ENCODE results near the gene TRPM4.
A peak's percentile ranks its signal among the peaks of the same experiment; 100 is the strongest.

TRPM4 gene

GRCh38 chr19:49127674-49128544 is 29.7 kb upstream of the TRPM4 start:
- H3K36me3 ChIP-seq (ENCODE audit: low read depth), result no peaks in the 10 kb centered on the region
- peak; percentile 17 for TF ChIP-seq CTCF (IDR thresholded peaks at IDR 0.05; ENCODE audit: poor library complexity, severe bottlenecking)
- peak; percentile 94 for DNase-seq (ENCODE audit: low spot score)
- H3K4me3 ChIP-seq (ENCODE audit: severe bottlenecking), result peak overlapping the region; percentile 36
- peak overlapping the region; percentile 22 for H3K27ac ChIP-seq (ENCODE audit: poor library complexity, severe bottlenecking)
- no peaks in the 10 kb centered on the region for H3K27me3 ChIP-seq (ENCODE audit: insufficient read depth, poor library complexity, severe bottlenecking)
- peaks cover 8% of the 10 kb centered on the region for H3K4me1 ChIP-seq (ENCODE audit: insufficient read depth, poor library complexity, severe bottlenecking)
- peak; percentile 92 for ATAC-seq (ENCODE audit: low read depth)
- no peaks in the 10 kb centered on the region for H3K9me3 ChIP-seq (ENCODE audit: severe bottlenecking)

DNA sequence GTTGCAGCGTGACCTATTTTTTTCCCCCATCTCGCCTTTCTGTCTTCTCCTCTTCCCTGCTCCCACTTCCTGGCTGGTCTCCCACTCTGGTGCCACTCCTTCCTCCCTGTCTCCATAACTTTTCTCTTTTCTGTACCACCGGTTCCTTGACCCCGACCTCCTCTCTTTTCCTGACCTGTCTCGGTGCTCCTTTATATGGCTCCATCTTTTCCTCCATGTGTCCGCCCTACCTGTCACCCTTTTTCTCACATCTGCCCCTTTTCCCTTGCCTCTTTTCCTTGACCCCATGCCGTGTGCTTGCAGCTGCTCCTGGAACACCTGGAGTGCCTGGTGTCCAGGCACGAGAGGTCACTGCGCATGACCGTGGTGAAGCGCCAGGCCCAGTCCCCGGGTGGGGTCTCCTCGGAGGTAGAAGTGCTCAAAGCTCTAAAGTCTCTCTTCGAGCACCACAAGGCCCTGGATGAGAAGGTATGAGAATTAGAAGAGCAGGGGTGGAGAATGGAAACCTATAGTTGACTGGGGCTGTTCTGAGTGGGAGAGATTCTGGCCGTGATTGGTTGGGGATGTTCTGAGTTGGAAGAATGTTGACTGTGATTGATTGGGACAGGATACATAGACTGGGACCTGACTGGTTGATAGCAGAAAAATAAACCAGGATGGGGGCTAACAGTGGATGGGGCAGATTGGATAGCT is 28.9 kb upstream of the TRPM4 start:
- Histone ChIP-seq H3K9me3 (ENCODE audit: severe bottlenecking) (no peaks in the 10 kb centered on the region), H3K4me3 (ENCODE audit: severe bottlenecking) (peak overlapping the region; percentile 36), H3K4me1 (ENCODE audit: insufficient read depth, poor library complexity, severe bottlenecking) (peaks cover 8% of the 10 kb centered on the region), H3K36me3 (ENCODE audit: low read depth) (no peaks in the 10 kb centered on the region), H3K27ac (ENCODE audit: poor library complexity, severe bottlenecking) (no peak overlapping the region), H3K27me3 (ENCODE audit: insufficient read depth, poor library complexity, severe bottlenecking) (no peaks in the 10 kb centered on the region)
- no peak for TF ChIP-seq CTCF (IDR thresholded peaks at IDR 0.05; ENCODE audit: poor library complexity, severe bottlenecking)
- ATAC-seq (ENCODE audit: low read depth) (no peak), DNase-seq (ENCODE audit: low spot score) (no peak)

DNA sequence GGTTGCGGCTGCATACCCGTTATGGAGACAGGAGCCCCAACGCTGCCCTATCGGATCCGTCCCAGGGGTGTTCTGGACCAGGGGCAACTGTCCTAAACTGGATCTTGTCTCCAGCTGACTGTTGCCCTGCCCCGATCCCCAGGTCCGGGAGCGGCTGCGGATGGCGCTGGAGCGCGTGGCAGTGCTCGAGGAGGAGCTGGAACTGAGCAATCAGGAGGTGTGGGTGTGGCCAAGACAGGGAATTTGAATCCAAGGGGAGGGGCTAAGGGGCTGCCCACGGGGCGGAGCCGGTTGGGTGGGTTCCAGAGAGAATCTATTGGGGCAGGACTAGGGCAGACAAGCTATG is 28.4 kb upstream of the TRPM4 start:
- ATAC-seq (ENCODE audit: low read depth), result no peak
- peaks cover 8% of the 10 kb centered on the region for H3K4me1 ChIP-seq (ENCODE audit: insufficient read depth, poor library complexity, severe bottlenecking)
- H3K27me3 ChIP-seq (ENCODE audit: insufficient read depth, poor library complexity, severe bottlenecking), result no peaks in the 10 kb centered on the region
- H3K4me3 ChIP-seq (ENCODE audit: severe bottlenecking), result no peak overlapping the region
- DNase-seq (ENCODE audit: low spot score), result no peak
- H3K9me3 ChIP-seq (ENCODE audit: severe bottlenecking), result no peaks in the 10 kb centered on the region
- no peak for TF ChIP-seq CTCF (IDR thresholded peaks at IDR 0.05; ENCODE audit: poor library complexity, severe bottlenecking)
- no peaks in the 10 kb centered on the region for H3K36me3 ChIP-seq (ENCODE audit: low read depth)
- H3K27ac ChIP-seq (ENCODE audit: poor library complexity, severe bottlenecking), result no peak overlapping the region

DNA sequence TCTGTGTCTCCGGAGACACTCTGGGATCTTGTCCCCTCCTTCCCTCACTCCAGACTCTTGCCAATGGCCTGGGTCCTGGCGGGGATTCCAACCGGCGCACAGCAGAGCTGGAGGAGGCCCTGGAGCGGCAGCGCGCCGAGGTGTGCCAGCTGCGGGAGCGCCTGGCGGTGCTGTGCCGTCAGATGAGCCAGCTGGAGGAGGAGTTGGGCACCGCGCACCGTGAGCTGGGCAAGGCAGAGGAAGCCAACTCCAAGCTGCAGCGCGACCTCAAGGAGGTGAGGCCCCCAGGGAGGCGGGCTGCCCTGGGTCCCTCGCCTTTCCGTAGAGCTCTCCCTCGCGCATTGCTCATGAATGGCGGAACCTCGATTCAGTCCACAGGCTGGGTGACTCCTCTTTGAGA is 27.3 kb upstream of the TRPM4 start:
- H3K4me1 ChIP-seq (ENCODE audit: insufficient read depth, poor library complexity, severe bottlenecking), result peaks cover 8% of the 10 kb centered on the region
- ATAC-seq (ENCODE audit: low read depth) (no peak), DNase-seq (ENCODE audit: low spot score) (no peak)
- H3K36me3 ChIP-seq (ENCODE audit: low read depth), result peaks cover 4% of the 10 kb centered on the region; the same call in 1 of the 2 replicates
- no peak overlapping the region for H3K4me3 ChIP-seq (ENCODE audit: severe bottlenecking)
- TF ChIP-seq CTCF (IDR thresholded peaks at IDR 0.05; ENCODE audit: poor library complexity, severe bottlenecking), result no peak
- no peaks in the 10 kb centered on the region for H3K9me3 ChIP-seq (ENCODE audit: severe bottlenecking)
- no peak overlapping the region for H3K27ac ChIP-seq (ENCODE audit: poor library complexity, severe bottlenecking)
- no peaks in the 10 kb centered on the region for H3K27me3 ChIP-seq (ENCODE audit: insufficient read depth, poor library complexity, severe bottlenecking)
